ENCODE measurements around the gene CACNA1S.

The CACNA1S gene

GRCh38 chr1:201026836-201027235 is 85.4 kb downstream of the CACNA1S start:
- no peak overlapping the region for H3K4me3 ChIP-seq (ENCODE audit: low read length)
- DNase-seq (ENCODE audit: low read depth): no peak
- TF ChIP-seq, protein P1, sequence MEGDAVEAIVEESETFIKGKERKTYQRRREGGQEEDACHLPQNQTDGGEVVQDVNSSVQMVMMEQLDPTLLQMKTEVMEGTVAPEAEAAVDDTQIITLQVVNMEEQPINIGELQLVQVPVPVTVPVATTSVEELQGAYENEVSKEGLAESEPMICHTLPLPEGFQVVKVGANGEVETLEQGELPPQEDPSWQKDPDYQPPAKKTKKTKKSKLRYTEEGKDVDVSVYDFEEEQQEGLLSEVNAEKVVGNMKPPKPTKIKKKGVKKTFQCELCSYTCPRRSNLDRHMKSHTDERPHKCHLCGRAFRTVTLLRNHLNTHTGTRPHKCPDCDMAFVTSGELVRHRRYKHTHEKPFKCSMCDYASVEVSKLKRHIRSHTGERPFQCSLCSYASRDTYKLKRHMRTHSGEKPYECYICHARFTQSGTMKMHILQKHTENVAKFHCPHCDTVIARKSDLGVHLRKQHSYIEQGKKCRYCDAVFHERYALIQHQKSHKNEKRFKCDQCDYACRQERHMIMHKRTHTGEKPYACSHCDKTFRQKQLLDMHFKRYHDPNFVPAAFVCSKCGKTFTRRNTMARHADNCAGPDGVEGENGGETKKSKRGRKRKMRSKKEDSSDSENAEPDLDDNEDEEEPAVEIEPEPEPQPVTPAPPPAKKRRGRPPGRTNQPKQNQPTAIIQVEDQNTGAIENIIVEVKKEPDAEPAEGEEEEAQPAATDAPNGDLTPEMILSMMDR (conservative IDR thresholded peaks at IDR 0.05; ENCODE audit: low read depth, low read length): no peak

GRCh38 chr1:201026234-201026633 is 86.0 kb downstream of the CACNA1S start:
- no peak overlapping the region for H3K4me3 ChIP-seq (ENCODE audit: low read length)
- DNase-seq (ENCODE audit: low read depth): no peak
- TF ChIP-seq, protein P1 (conservative IDR thresholded peaks at IDR 0.05; ENCODE audit: low read depth, low read length): no peak

DNA sequence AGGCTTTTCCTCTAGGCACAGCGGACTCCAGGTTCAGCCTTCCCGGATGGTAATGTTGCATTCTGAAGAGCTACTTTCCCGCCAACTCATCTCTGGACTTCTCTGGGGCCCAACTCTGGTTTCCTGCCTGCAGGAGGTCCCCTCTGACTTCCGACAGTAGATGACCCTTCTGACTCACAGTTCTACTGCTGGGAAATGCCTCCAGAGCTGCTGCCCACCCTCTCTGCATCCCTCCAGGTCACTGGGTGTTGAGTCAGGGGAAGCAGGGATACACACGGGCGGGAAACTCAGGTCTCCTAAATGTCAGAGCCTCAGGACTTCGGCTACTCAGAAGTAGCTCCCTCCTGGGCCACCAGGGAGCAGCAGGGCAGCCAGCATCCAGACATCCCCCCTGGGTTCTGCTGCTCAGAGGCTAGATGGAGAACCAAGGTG is 86.6 kb downstream of the CACNA1S start:
- H3K4me3 ChIP-seq (ENCODE audit: low read length): no peak overlapping the region
- TF ChIP-seq, protein P1 (conservative IDR thresholded peaks at IDR 0.05; ENCODE audit: low read depth, low read length): peak; percentile 65
- DNase-seq (ENCODE audit: low read depth): no peak

- no peak for DNase-seq (ENCODE audit: low read depth)
- no peak overlapping the region for H3K4me3 ChIP-seq (ENCODE audit: low read length)
- TF ChIP-seq, protein P1 (conservative IDR thresholded peaks at IDR 0.05; ENCODE audit: low read depth, low read length): no peak
Measured at GRCh38 chr1:201024625-201024998, 87.6 kb downstream of the CACNA1S start.

GRCh38 chr1:201023920-201024624 is 88.2 kb downstream of the CACNA1S start:
- no peak for DNase-seq (ENCODE audit: low read depth)
- no peak overlapping the region for H3K4me3 ChIP-seq (ENCODE audit: low read length)
- TF ChIP-seq, protein P1 (conservative IDR thresholded peaks at IDR 0.05; ENCODE audit: low read depth, low read length): no peak

DNA sequence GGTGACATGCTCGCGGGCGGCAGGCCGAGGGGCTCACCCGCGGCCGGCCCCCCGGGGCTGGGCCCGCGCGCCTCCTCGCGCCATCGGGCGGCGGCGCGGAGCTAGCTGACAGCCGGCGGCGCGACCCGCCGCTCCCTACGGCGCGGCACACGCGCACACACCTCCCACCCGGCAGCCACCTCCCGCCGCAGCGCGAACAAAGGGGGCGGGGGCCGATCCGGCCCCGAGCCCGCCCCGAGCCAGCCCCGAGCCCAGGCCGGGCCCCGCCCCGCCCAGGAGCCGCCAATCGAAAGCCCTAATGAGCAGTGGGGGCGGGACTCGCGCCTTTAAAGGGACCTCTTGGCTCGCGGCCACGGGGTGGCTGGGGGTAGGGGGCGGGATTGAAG is 88.7 kb downstream of the CACNA1S start, which contains the start of gene KIF21B:
Gene KIF21B, minus strand, starts transcription at position 198 of the 386 bp plus-strand sequence. CDS start 331 bp downstream, outside the sequence.
- H3K4me3 ChIP-seq (ENCODE audit: low read length): peak within 1 kb of the TSS; percentile 54
- TF ChIP-seq, protein P1 (conservative IDR thresholded peaks at IDR 0.05; ENCODE audit: low read depth, low read length): no peak
- DNase-seq (ENCODE audit: low read depth): no peak
